Stimulated activated CD4-positive, alpha-beta T cell treated with anti-CD3 and anti-CD28 coated beads, Interleukin-2, amount 100 ng/mL, for 4 hours (primary cell): Measurements from ENCODE around the gene NRP1.
A peak's percentile ranks its signal among the peaks of the same experiment; 100 is the strongest.

Experiments
- DNase-seq: peaks from one replicate; pipeline ENCODE4 v3.0.0-alpha.2; 2020; ENCODE audit warnings: low read depth

Gene NRP1

DNA sequence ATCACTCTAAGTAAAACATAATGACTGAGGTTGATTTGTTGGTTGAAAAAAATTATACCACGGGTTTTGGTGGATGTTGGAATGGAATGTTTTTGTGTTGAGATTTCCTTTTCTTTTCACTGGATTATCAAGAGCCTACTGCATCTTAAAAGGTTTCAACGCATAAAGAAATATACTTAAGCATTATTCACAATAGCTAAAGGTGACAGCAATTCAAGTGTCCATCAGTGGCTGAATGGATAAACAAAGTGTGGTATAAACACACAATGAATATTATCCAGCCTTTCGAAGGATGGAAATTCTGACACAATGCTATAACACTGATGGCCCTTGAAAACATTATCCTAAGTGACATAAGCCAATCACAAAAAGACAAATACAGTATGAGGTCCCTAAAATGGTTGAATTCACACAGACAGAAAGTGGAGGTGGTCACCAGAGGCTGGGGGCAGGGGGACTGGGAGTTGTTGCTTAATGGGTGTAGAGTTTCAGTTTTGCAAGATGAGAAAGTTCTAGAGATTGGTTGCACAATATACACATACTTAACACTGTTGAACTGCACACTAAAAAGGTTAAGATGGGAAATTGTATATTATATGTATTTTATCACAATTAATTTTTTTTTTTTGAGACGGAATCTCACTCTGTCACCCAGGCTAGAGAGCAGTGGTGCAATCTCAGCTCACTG is 122.3 kb downstream of the NRP1 start:
- DNase-seq, result no peak

DNA sequence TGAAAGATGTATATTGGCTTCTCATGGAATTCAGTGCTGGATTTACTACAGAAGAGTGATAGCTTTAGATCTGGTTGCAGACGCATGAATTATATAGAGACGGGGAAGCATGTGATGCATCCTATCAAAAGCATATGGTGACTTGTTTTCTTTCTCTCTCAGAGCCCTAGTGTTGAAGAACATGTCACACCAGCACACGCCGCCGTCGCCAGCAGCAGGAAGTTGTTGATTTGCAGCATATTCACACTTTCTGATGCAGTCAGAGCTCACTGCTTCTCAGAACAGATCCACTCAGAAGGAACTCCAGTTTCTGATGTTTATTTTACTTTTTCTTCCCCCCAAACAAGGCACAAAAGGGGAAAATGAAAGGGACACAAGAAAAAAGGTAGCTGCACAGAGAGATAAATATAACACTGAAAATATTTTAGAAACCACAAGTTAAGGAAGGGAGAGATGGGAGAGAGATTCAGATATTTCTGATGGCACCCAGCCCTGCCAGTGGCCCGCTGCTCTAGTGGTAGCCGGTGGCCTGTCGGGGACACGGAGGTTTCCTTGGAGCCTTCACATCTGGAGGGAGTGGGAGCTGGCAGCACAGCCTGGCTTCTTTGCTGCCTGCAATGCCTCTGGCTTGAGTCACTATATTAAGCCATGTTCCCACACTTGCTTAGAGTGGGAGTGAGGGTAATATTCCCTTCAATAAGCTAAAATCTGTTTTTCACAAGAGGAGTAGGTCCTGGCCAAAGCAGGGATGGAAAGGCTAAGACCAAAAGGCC is 123.2 kb downstream of the NRP1 start:
- DNase-seq, result no peak

DNA sequence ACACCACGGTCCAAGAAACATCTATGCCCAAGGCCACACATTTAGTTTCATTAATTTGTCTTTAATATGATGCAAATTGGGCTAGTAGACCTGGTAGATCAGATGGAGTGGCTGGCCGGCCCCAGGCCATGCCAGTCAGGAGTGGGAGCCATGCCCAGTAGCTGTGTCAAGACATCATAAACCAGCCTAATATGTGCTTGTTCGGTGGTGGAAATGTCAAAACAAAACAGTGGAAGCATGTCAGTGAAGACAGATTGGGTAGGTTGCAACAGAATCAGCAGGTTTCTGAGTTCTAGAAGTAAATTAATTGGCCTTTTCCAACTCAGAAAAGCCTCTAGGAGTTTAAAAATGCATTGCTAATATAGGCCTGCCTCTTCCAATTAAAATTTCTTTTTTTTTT is 124.7 kb downstream of the NRP1 start:
- no peak for DNase-seq

DNA sequence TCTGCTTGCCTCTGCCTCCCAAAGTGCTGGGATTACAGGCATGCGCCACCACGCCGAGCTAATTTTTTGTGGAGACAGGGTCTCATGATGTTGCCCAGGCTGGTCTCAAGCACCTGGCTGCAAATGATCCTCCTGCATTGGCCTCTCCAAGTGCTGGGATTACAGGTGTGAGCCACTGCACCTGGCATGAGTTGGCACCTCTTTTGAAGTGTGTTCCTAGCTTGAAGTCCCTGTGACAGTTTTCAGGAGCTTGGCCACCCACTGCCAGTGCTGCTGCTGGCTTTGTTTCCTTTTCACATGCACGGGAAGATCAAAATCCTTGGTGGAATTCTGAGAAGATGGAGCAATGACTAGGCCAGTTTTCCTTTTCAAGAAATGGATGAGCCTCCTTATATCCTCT is 126.3 kb downstream of the NRP1 start:
- DNase-seq, result no peak

DNA sequence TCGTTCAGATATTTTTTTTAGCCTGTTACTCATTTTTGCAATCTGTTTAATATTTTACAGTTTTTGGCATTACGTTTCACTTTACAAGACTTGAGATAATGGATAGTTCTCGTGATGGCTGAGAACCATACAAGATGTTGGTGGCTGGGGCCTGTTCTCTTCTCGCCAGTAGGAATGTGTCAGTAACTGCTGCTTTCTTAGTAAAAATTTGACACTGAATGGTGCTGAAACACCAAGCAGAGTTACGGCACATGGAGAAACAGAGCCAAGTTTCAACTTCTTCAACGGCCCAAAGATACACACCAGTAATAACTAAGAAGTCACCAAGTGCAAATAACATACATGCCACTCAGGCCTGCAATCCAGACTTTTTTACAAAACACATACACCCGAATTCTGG is 130.4 kb downstream of the NRP1 start:
- no peak for DNase-seq

DNA sequence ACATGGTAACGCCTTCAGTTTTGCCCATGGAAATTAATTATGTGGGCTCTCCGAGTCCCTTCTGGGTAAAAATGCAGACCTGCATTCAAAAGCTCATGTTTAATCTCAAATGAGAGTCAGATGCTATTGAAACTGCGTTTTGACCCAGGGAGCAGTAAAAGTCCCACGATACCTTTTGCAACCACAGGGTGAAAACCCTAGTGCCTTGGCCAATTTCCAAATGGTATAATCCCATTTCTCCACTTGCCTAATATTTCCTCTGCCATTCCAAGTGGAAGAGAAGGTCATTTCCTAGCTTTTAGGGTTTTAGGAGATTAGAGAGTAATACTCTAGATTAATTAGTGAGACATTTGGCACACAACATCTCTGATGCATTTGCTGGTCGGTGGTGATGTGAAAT is 132.5 kb downstream of the NRP1 start:
- no peak for DNase-seq

DNA sequence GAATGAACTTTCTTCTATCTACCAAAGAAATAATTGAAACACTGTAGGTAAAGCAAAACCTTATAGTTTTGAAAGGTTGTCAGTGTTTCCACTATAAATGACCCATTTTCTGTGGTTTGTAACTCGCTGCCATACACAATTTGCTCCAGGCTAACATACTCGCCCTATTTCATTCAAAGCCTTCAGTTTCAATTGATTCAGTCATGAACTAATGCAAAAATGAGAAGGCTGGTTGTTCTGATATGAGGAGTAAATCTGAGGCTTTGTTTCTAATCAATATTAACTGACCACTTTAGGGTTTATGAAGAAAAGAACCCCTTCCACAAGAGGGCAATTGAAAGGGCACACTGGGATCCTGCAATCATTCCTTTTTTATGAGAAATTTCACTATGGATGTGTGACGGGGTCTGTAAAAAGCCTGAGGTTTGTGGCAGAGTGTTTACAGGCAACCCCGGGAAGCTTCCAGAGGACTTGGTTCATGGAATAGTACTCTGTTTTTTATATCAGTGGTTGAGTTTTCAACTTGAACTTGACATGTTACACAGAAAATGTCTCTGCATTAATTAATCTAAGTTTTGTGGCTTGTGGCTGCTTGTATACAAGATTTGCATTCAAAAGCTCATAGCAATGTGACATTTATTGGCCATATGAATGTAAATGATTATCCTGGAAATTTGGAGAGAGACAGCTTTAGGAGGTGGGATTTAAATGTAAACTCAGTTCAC is 133.2 kb downstream of the NRP1 start:
- DNase-seq, result no peak

DNA sequence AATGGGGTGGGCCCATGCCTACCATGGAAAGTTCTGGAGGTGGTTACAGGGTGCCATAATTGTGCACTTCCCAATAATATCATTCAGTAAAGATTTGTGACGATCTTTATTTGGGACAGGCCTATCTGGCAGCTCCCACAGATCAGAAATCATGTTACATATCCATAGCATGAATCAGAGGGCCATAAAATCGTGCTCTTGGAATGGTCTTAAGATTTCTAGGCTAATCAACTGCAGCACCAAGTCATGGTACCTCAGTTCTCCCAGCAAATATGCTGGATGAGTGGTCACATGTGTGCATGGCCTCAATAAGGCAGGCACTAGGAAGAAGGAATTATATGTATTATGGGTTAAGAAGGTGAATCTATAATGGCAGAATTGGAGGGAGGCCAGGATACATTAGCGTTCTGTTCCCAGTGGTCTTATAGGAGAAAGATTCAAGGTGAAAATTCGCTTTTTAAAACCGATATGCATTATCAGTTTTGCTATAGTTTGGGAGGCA is 134.7 kb downstream of the NRP1 start:
- no peak for DNase-seq

DNA sequence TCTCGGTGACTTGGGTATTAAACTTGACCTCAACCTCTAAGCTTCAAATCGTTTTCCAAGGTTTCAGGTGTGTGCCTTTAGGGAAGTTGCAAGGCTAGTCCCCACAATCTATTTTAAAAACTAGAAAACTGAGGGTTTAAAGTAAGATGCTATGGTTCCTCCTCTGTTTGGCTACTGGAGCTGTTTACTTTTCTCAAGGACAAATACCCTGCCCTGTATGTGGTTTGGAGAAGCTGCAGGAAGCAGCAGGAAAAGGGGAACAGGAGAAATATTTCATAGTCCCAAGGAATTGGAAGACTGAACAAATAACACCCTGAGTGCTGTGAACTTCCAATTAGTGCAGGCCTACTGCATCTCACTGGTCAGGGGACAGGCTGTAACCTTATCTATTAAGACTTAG is 135.9 kb downstream of the NRP1 start:
- DNase-seq, result no peak

DNA sequence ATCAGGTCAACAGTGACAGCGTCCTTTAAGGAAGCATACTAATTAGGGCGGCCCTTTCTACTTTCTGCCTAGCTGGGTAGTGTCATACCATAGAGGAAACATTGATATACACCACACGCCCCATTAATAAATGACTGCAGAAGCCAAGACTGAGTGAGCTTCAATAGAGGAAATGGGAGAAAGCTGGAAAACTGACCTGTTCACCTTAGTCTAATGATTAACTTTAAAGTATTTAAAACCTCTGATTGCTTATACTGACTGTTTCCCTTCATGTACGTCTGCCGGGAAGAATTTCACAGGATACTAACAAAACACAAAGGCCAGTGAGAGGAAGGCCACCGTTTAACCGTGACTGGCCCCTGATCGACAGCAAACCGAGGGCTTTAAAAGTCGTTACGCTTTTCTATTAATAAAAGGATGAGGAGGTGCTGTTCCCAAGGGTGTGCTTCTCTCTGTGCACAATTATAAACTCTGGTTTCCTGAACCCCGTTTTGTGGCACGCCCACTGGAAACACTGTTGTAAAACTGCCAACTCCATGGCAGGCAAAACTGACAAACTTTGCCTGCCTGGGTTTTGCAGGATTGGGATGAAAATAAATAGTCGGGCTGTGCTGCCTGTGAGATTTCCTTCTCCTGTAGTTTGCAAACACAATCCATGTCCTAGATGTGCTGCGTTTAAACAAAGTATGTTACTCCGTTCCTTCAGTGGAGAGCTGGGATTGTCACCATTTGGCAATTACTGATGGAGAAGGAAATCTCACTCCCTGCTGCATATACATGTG is 137.6 kb downstream of the NRP1 start:
- DNase-seq, result no peak

DNA sequence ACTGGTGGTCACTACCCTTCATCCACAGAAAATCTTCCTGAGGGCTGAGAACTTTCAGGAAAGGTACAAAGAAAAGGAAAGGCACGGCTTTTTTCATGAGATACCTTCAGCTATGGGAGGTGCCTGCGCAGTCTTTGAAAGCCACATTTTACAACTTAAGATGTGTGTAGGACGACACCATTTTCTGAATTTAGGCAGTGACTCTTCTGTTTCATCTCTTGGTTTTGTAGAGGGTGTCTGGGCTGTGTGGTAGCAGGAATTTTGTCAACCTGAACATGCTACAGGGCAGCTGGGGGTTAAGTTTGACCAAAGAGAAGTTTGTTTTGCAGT is 138.1 kb downstream of the NRP1 start:
- DNase-seq, result no peak

DNA sequence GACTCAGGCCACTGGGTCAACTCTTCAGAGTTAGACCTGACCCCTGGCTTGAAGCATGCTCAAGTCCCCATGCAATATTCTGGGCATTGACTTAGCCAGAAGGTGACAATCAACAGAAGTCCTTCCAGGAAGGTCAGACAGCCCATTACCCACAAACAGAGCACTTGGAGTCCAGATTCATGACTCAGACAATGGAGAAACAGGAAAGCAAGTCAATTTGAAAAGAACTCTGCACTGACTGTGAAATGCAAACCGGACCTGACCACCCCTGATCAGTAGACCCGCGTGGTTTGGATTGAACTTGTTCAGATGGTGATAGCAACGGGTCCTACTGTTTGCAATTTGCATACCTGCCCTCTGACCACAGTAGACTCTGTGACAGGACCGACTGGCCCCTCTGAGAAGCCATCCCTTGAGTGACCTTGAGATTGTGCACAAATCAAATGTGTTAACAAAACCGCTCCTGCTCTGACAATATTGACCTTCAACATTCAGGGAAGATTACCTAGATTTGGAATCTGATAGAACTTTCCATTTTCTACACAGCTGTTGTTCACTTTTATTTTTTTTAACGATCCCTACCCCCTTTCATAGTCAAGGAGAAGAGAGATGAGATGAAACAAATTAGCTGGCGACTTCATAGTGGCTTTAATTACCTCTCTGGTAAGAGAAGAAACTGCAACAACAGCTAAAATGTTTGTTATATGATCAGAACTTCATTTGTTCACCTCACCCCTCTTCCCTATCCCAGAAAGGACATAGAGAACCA is 138.7 kb downstream of the NRP1 start:
- no peak for DNase-seq

DNA sequence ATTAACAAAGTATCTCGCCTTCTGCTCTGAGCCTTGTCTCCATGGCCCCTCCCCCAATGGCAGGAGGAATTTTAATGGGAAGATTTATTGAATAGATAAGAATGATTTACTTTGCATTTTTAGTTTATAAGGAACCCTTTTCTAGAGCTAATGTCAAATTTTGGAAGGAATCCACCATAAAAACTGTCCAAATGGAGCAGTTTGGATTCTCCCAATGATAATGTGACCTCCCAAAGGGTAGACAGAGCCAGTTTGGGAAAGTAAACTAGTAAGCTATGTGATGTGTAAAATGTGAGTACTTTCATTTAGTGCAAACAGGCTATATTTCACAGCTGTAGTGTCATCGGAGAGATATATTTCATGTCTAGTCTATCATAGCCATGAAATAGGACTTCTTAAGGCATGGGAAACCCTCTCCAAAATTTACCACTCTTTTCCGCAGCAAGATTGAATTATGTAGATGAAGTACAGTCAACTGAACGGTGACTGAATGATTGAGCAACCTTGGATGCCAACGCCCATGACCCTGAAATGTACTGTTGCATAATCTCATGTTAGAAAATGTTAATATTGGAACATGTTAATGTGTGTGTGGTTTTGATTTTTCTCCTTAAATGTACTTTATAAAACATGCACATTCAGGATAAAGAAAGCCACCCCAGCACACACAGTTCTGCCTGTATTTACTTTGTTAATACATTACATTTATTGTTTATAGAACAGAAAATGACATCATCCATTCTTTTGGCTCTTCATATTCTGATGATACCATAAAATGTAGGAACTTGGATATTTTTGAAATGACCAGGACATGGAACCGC is 140.6 kb downstream of the NRP1 start:
- DNase-seq, result no peak

DNA sequence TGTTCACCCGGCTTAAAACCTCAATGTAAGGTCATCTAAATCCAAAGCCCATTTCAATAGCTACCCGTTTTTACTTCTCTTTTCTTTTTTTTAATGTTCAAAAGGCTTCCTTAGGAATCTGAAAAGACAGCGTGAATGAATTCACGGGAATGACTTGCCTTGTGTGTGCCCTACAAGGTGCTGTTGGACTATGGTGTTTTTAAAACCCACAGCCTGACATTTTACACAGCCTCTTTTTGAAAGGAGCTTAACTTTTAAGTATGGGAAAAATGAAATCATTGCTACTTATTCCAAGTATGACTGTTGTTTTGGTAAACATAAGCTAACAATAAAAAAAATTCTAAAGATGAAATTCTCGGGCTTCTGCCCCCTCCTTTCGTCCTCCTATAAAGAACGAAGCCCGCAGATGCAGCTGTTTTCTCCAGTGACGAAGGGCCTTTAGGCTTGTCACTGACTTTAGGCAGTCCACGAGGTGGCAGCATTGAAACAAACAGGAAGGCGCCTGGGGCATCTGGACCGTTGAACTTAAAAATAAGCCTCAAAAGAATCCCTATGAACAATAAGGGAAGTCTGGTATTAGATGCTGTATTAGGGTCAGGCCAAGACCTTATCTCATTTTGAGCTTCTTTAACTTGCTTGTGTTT is 141.3 kb downstream of the NRP1 start:
- DNase-seq, result peak; percentile 65

DNA sequence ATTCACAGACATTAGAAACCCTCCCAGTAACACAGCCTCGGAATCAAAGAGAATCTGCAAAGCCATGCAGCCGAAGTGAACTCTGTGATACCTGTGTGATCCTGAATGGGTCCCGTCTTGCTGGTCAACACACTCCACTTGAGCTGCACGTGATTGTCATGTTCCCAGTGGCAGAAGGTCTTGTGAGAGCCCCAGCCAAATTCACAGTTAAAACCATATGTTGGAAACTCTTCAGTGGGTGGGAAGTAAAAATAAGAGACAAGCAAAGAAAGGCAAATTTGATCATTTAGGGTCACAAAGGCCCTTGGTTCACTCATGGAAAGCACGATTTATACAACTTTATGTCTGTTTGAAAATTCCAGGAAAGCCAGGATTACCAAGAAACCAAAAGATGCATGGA is 142.3 kb downstream of the NRP1 start:
- no peak for DNase-seq

DNA sequence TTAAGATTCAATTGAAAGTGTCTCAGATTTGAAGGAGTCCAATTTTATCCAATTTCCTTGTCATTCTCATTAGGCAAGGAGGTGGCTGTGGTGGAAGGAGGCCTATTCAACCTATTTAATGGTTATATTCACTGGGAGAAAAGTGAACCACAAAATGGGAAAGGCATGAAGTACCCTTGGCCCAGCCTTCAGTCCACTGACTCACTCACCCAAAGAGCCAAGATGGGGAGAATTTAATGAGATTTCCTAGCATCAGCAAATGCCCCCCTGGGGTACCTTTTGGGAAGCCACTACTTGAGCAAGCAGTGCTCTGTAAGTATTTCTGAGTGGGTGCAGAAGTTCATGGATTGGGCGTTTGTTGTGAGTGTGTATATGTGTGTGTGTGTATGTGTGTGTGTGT is 144.1 kb downstream of the NRP1 start:
- DNase-seq, result no peak

DNA sequence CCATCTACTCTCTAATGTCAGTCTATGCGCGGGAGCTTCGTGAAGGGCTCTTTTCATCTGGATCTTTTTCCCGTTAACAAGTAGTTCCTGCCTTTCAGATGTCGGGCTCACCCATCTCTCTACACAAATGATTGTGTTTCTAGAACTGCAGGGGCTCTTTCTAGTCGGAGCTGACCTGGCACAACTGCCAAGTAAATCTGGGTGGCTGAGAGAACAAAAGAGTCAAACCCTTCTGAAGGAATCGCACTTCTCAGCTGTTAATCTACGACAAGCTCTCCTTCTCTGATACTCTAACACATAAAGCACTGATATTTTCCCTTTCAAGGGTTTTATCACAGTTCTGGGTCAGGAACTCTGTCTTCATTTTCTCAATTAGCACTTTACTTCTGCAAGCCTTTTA is 144.7 kb downstream of the NRP1 start:
- DNase-seq, result no peak

DNA sequence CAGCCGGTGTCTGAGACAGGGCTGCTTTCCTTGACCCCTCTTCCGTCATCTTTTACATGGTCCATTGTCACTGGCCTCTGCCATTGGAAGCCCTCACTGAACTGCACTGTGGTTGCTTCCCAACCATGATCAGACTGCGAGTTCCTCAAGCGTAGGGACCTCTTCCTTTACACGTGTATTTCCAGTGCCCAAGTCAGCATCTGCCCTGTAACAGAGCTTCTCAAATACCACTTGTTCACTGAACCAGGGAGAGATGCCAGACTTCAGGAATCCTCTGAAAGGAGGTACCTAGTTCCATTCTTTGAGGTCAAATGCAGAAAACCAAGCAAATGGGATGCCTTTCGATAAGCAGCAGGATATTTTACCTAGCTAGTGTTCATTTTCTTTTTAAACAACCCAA is 145.1 kb downstream of the NRP1 start:
- DNase-seq, result no peak

DNA sequence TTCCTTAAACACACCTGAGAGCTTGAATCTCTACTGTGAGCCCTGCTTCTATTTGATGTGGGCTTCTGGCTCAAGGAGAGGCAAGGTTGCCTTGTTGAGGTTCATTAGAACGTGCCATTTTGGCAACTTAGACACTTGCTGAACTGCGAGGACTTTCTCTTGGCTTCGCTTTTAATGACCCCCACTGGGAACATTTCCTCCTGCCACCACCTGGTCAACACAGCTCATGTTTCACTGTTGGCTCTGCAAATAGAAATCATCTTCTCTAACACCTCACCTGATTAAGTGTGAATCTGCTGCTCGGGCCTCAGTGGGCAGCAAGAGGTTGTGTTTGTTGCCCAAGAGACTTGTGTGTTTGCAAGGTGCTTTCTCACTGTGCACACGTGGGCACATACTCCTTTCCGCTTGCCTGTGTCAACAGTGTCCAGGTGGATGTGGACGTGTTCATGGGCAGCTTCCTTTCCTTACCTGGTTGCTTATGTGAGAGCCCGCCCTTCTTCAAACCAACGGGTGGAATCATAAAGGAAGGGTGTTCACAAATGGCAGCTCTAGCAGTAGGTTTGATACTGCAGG is 147.0 kb downstream of the NRP1 start:
- DNase-seq, result no peak

DNA sequence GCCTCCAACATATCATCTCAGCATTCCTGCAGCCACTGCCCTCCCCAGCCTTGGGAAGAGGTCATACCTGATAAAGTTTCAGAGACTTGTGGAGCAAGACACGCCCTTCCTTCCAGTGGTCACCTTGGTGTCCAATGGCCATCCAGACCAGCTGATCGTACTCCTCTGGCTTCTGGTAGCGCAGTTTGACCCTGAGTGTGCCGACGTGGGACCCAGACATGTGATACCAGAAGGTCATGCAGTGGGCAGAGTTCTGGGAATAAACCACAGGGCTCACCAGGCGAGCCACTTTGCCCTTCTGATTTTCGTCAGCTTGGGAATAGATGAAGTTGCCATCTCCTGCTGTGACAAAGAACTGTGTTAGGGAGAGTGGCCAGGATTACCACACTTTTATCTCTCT is 148.3 kb downstream of the NRP1 start:
- DNase-seq, result no peak
